Hematopoietic multipotent progenitor cell treated with erythropoietin and hydrocortisone succinate and interleukin-3 and kit ligand, for 8 days (in vitro differentiated cells): ENCODE measurements around the gene POU3F1.
A peak's percentile ranks its signal among the peaks of the same experiment; 100 is the strongest.

Experiments used
- DNase-seq: peaks from one replicate; pipeline ENCODE4 v3.0.0-alpha.2; 2015

Gene POU3F1

GRCh38 chr1:38027201-38028104 is 19.1 kb downstream of the POU3F1 start:
- DNase-seq: no peak

- DNase-seq: peak; percentile 57
Observed at GRCh38 chr1:38026592-38027200, 19.9 kb downstream of the POU3F1 start.

- no peak for DNase-seq
Observed at GRCh38 chr1:38025664-38026063, 20.9 kb downstream of the POU3F1 start.

- DNase-seq: no peak
Observed at GRCh38 chr1:38025233-38025632, 21.4 kb downstream of the POU3F1 start.

- DNase-seq: no peak
Observed at GRCh38 chr1:38022810-38023209, 23.8 kb downstream of the POU3F1 start.

- DNase-seq: no peak
Observed at GRCh38 chr1:38021969-38022368, 24.6 kb downstream of the POU3F1 start.

GRCh38 chr1:38020396-38020795 is 26.2 kb downstream of the POU3F1 start:
- DNase-seq: no peak

GRCh38 chr1:38018864-38019343 is 27.7 kb downstream of the POU3F1 start:
- DNase-seq: peak; percentile 61

GRCh38 chr1:38015978-38016725 is 30.4 kb downstream of the POU3F1 start:
- no peak for DNase-seq

- DNase-seq: no peak
Observed at GRCh38 chr1:38014724-38015424, 31.7 kb downstream of the POU3F1 start.

- DNase-seq: no peak
Observed at GRCh38 chr1:38014171-38014570, 32.4 kb downstream of the POU3F1 start.

GRCh38 chr1:38013227-38013622 is 33.4 kb downstream of the POU3F1 start:
- DNase-seq: no peak

GRCh38 chr1:38012363-38013226 is 34.0 kb downstream of the POU3F1 start, which contains the start of gene UTP11:
Gene UTP11, plus strand, starts transcription at chr1:38012734. Its CDS starts 69 bp downstream, at chr1:38012803.
- DNase-seq: peak; percentile 99

GRCh38 chr1:38009841-38010180 is 36.8 kb downstream of the POU3F1 start:
- no peak for DNase-seq

- peak; percentile 62 for DNase-seq
Observed at GRCh38 chr1:38009088-38009840, 37.3 kb downstream of the POU3F1 start.

- no peak for DNase-seq
Observed at GRCh38 chr1:38006008-38006828, 40.4 kb downstream of the POU3F1 start.

- peak; percentile 61 for DNase-seq
Observed at GRCh38 chr1:38005195-38006007, 41.2 kb downstream of the POU3F1 start, which contains the start of gene FHL3. Gene FHL3, minus strand, starts transcription at chr1:38005514. Its CDS starts 6,102 bp downstream, at chr1:37999412.

GRCh38 chr1:38004284-38005108 is 42.1 kb downstream of the POU3F1 start:
- peak; percentile 51 for DNase-seq
